ENCODE results near the gene IFT27.
A peak's percentile ranks its signal among the peaks of the same experiment; 100 is the strongest.

IFT27 gene, protein sequence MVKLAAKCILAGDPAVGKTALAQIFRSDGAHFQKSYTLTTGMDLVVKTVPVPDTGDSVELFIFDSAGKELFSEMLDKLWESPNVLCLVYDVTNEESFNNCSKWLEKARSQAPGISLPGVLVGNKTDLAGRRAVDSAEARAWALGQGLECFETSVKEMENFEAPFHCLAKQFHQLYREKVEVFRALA

DNA sequence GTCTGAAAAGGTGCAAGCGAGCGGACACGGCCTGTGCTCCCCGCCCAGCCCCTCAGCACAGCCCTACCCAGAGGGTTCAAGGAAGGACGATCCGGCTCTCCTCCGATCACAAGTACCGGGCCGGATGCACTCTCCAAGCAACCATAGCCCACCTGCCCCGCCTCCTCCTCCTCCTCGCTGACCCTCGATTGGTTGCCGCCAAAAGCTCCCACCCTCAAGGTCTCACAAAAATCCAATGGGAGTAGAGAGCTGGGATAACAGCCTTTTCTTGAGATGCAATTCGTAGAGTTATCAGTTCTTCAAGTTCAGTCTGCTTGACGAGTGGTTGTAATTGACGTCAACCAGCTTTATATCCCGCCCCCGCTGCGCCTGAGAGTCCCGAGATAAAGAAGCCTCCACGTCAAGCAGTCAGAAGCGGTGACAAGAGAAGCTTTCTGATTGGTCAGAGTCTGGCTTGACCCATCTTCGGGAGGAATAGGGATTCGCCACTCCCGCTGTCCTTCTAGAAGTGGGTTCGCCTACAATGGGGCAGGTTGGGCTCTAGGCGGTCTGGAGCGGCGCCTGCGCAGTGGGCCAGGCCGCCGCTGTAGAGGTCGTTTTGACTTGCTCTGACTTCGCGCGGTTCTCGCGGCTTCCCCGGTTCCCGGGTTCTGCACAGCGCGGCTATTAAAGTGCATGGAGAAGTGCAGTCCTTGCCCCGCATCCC, at the start of gene IFT27:
TSS of gene IFT27 (minus strand) at position 156 of the 706 bp plus-strand sequence. CDS start 412 bp downstream, outside the sequence.
- peak; percentile 86 to 96 (median 95) for DNase-seq (ENCODE audit: low read depth in 3 of 3)

DNA sequence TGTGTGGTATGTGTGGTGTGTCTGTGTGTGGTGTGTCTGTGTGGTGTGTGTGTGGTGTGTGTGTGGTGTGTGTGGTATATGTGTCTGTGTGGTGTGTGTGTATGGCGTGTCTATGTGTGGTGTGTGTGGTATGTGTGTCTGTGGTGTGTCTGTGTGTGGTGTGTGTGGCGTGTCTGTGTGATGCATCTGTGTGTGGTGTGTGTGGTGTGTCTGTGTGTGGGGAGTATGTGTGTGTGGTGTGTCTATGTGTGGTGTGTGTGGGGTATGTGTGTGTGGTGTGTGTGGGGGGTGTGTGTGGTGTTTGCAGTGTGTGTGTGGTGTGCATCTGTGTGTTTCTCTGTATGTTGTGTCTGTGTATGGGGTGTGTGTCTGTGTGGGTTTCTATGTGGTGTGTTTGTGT, 48.7 kb upstream of the IFT27 start:
- no peak for DNase-seq (ENCODE audit: low read depth in 3 of 3)

GRCh38 chr22:36823186-36823839, 47.4 kb upstream of the IFT27 start:
- DNase-seq (ENCODE audit: low read depth in 3 of 3), result no peak

DNA sequence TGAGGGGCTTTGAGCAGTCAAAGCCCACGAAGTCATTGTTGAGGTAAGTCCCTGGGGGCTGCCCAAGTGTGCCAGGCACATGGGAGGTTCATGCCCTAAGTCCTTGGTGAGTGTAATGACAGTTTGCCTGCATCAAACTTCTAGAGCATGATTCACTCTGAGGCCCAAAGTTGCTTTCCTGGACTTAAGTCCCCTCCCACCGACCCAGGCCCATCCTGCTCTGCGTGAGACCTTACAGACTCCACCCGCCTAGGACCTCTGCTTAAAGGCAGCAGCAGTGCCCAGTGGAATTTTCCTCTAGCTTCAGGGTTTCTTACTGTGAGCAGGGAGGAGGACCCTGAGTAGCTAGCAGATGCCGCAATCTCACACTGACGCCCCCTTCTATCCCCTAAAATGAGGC, 46.7 kb upstream of the IFT27 start:
- no peak for DNase-seq (ENCODE audit: low read depth in 3 of 3)

DNA sequence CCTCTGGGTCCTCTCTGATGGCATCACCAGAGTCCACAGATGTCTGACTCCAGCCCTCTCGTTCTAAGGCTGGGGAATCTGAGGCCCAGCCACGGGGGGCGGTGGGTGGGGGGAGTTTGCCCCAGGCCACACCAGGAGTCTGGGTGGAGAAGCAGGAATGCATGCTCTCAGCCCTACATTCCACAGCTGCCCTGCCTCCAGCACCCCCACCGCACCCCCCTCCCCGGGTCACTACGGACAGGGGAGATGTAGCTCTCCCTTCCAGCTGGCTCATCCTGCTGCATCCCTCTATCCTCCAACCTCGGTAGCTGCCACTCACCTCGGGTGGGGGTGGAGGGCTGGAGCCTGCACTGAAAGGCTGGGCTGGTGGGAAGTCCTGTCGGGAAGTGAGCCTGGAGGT, 43.2 kb upstream of the IFT27 start:
- no peak for DNase-seq (ENCODE audit: low read depth in 3 of 3)

DNA sequence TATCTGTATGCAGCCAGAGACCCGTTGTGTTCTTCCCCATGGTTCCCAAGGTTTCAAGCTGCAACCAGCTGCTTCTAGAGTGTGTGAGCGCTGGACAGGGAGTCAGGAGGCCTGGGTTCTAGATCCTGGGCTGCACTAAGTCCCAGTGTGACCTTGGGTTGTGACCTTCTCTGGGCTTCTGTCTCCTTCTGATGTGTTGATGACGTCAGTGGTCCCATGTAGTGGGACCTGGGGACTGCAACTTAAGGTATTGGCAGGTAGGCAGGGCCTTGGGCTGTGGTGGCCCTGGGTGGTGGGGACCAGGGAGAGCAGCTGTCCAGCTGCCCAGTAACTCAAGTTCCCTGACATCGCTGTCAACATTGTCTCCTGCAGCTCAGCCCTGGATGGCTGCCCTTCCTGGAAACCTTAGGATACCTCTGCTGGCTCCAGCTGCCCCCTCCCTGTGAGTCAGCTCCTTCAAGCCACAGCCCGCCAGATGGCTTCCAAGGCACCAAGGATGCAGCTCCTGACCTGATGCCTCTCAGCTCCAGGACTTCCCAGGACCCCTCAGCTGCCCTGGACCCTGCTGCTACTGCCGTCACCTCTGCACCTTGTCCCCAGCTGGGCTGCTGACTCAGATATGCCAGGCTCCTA, 42.2 kb upstream of the IFT27 start:
- no peak for DNase-seq (ENCODE audit: low read depth in 3 of 3)

- no peak for DNase-seq (ENCODE audit: low read depth in 3 of 3)
These were observed 41.6 kb upstream of the IFT27 start for GRCh38 chr22:36817525-36817848.

DNA sequence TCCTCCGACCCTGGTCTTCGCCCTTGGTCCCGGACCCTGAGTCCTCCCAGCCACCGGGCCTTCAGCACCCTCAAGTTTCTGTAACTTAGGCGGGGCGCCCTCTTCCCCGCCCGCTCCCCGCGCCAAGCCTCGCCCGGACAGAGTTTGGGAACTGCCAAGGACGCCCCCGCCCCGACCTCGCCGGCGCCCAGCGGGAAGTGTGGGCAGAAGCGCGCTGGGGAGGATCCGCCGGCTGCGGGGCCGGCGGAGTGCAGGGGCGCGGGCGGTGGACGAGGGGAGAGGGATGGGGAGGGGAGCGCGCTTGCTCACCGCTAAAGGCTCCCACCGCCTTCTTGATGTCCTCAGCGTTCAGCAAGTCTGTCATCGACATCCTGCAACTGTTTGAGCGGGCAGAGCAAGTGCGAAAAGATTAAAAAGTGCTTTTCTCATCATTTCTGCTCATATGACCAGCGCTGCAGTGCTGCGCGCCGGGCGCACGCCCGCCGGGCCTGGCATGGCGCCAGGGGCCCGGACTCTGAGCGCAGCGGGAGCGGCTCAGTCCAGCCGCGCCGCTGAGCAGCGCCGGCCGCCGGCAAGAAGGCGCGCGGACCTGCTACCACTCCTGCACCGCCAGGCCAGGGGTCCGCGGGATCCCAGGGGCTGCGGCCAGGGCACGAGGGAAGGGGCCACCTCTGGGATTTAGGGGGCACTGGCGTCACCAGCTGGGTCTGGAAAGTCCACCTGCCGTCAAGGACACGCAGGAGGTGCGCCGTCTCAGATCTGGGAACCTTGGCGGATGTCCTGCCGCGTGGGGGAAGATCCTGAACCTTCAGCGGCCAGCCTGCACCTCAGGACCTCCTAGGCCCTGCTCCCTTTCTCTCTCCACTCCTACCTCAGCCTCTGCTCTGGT, 41.0 kb upstream of the IFT27 start, which contains the start of gene PVALB:
TSS of gene PVALB (minus strand) at position 400 of the 889 bp plus-strand sequence. CDS start at position 370, 30 bp downstream.
- peak in 1 of 3 experiments; percentile 7 for DNase-seq (ENCODE audit: low read depth in 3 of 3)

- no peak for DNase-seq (ENCODE audit: low read depth in 3 of 3)
These were observed 40.4 kb upstream of the IFT27 start for GRCh38 chr22:36816339-36816635.

DNA sequence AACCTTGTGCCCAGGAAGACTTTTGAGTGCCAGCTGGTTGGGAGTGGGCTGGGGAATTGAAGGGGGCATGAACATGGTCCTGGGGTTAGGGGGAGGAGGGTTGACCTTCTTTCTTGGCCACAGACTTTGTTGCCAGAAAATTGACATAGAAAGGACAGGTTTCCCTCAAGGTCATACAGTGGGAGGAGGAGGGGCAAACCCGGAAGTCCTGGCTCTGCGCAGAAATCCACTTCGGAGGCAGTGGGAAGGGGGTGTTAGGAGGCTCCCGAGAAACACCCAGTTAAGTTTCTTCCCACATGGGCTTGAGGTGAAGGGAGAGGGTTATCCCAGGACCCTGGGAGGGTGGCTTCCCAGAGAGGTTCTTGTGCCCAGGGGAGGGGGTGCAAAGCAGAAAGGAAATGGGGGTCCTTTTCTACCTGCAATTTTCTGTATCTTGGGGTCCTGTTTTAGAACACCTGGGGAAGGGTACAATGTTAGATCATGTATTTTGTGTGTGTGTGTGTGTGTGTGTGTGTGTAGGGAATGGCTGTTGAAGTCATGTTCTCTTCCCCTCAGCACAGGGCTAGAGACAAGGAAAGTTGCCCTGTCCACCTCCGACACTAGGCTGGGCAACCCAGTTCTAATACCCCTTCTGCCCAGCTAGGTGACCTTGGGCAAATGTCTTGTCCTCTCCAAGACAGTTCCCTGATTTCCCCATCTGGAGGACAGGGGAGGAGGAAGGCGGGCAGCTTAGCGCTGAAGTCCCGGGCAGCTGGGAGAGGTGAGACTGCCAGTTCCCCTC, 39.8 kb upstream of the IFT27 start:
- DNase-seq (ENCODE audit: low read depth in 3 of 3), result no peak

- no peak for DNase-seq (ENCODE audit: low read depth in 3 of 3)
These were observed 38.9 kb upstream of the IFT27 start for GRCh38 chr22:36814801-36815200.

DNA sequence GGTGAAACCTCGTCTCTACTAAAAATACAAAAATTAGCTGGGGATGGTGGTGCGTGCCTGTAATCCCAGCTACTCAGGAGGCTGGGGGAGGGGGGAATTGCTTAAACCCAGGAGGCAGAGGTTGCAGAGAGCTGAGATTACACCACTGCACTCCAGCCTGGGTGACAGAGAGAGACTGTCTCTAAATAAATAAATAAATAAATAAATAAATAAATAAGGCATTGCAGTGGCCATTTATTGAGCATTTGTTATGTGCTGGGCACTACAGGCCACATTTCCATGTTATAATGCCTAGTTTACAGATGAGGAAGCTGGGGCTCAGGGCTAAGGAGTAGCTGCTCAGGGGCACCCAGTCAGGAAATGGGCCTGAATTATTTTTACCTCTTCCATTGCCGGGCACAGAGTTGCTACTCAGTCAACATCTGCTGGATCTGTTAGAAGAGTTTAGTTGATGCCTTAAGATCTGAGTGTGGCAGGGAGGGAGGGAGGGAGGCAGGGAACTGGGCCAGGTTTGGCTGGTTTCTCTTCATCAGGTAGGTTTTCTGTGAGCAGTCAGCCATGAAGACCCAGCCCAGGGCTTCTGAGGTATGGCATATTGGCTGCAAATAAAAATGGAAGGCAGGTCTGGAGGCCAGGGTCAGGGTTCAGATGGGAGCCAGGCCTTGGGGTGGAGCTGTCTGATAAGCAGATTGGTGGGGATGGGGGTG, 35.3 kb upstream of the IFT27 start:
- no peak for DNase-seq (ENCODE audit: low read depth in 3 of 3)

DNA sequence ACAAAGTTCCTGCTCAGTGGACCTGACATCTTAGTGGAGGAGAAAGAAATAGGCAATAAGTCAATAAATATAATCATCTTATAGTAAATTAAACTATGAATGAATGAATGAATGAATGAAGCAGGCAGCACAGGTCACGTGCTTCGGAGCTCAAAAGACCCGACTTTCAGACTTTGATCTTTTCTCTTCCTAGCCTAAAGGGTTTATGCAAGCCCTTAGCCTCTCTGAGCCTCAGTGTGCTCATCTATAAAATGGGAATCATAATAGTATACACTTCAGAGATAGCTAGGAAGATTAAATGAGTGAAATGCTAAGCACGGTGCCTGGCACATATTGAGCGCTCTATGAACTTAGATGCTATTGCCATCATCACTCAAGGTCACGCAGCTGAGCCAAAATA, 33.4 kb upstream of the IFT27 start:
- no peak for DNase-seq (ENCODE audit: low read depth in 3 of 3)

GRCh38 chr22:36808721-36809344, 32.9 kb upstream of the IFT27 start:
- DNase-seq (ENCODE audit: low read depth in 3 of 3), result no peak

DNA sequence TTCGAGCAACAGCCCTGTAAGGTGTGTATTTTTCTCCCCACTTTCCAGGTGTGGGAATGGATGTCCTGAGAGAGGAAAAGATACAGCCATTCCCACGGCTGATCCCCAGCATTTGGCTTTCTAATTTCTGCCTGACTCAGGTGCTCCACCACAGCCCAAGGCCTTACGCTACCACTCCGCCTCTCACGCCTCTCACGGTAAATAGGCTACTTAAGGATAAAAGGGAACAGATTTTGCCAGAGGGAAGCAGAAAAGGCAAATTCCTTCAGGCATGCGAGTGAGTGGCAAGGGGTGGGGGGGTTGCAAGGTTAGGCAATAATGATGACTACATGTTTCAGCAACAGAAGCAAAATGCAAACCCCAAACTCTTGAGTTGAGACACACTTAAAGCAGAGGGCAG, 31.7 kb upstream of the IFT27 start:
- no peak for DNase-seq (ENCODE audit: low read depth in 3 of 3)

DNA sequence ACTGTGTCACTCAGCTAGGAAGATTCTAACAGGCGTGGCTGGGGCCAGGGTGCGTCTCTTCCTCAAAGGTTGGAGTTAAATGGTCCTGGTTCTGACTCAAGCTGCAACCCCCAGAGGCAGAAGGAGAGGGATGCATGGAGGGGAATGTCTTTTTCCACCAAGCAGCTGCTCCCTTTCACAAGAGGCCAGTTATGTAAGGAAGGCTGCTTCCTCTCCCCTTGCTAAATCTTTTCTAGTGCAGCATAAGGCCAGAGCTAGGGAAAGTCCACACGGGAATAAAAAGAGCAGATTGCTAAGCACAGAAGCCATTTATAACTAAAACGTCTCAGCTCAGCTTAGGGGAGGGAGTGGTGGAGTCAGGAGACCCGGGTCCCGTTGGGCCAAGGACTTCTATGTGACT, 30.9 kb upstream of the IFT27 start:
- no peak for DNase-seq (ENCODE audit: low read depth in 3 of 3)

GRCh38 chr22:36803358-36803757, 27.4 kb upstream of the IFT27 start:
- DNase-seq (ENCODE audit: low read depth in 3 of 3), result no peak

GRCh38 chr22:36798674-36799066, 22.8 kb upstream of the IFT27 start:
- DNase-seq (ENCODE audit: low read depth in 3 of 3), result no peak

DNA sequence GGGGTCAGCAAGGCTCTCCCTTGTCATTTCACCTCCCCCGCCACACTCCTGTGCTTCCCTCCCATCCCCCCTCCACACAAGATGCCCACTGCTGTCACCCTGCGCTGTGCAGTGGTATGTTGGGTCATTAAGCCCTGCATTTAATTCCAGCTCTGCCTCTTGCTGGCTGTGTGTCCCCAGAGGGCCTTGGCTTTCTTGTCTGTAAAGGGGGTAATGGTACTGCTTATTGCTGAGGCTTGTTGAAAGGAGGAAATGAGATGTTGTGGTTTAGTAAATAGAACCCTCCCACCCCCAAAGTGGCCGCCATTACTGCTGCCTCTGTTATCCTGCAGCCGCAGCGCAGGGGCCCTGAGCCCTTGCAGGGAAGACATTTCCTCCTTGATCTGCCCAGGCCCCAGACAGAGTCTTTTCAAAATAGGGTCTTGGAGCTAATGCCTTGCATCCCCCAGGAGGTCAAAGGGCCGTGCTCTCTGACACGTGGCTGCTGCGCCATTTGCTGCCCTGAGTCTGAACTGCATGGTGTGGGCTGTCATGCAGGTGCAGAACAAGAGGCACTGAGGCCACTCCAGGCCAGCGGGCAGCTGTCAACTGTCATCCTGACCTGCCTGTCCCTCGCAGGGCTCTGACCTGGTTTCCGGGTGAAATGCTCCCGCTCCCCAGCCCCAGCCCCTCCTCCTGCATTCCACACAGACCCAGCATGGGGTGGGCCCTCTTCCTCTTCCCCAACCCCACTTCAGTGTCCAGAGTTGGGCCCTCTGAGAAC, 22.2 kb upstream of the IFT27 start:
- DNase-seq (ENCODE audit: low read depth in 3 of 3), result no peak

Data from stimulated activated CD4-positive, alpha-beta T cell treated with anti-CD3 and anti-CD28 coated beads, TNF-alpha, amount 100 ng/mL, for 24 hours (primary cell).